ENCODE data around the gene NFIA.
A peak's percentile ranks its signal among the peaks of the same experiment; 100 is the strongest.

The NFIA gene

GRCh38 chr1:61210435-61211154, 128.2 kb downstream of the NFIA start:
- H2AK5ac ChIP-seq (ENCODE audit: low read depth, low read length): no peak overlapping the region
- H3K4ac ChIP-seq (ENCODE audit: low read length): no peak overlapping the region
- no CpG with 5 or more reads among the region's 3 CpGs for WGBS, 2 donors (ENCODE audit: extremely low coverage in 2 of 2, insufficient read length in 2 of 2, insufficient replicate concordance in 1 of 2)
- no peak overlapping the region for H4K91ac ChIP-seq (ENCODE audit: low read depth, low read length, poor library complexity)
- DNase-seq (ENCODE audit: low spot score): no peak
- no peak overlapping the region for H3K14ac ChIP-seq (ENCODE audit: low read length)
- H2BK15ac ChIP-seq (ENCODE audit: low read length): no peak overlapping the region
- no peaks in the 10 kb centered on the region for H3K4me1 ChIP-seq (ENCODE audit: control insufficient read depth in 2 of 2, insufficient read depth in 1 of 2, low read depth in 1 of 2, low read length in 2 of 2)
- no peak overlapping the region for H3K9ac ChIP-seq (ENCODE audit: low read depth, low read length, poor library complexity)
- no peaks in the 10 kb centered on the region for H3K79me1 ChIP-seq (ENCODE audit: low read depth, low read length)
- H2BK5ac ChIP-seq (ENCODE audit: low read length): no peak overlapping the region
- H4K8ac ChIP-seq (ENCODE audit: low read depth, low read length): no peak overlapping the region
- no peak overlapping the region for H3K4me3 ChIP-seq (ENCODE audit: low read length in 2 of 2)
- no peaks in the 10 kb centered on the region for H3K27me3 ChIP-seq (ENCODE audit: control insufficient read depth in 3 of 3, insufficient read depth in 3 of 3, low read depth in 1 of 3, low read length in 3 of 3)
- no peak overlapping the region for H3K18ac ChIP-seq (ENCODE audit: low read length)
- no peak overlapping the region for H2AFZ ChIP-seq (ENCODE audit: low read length)
- H2BK120ac ChIP-seq (ENCODE audit: low read depth, low read length): no peak overlapping the region
- H3K36me3 ChIP-seq (replicated peaks in 1 of 2; ENCODE audit: control insufficient read depth in 2 of 2, insufficient read depth in 2 of 2, low read length in 2 of 2): no peaks in the 10 kb centered on the region
- no peak overlapping the region for H2BK12ac ChIP-seq (ENCODE audit: low read length)
- no peaks in the 10 kb centered on the region for H3K9me3 ChIP-seq (replicated peaks in 1 of 2; ENCODE audit: control insufficient read depth in 2 of 2, insufficient read depth in 1 of 2, low read depth in 1 of 2, low read length in 2 of 2)
- H3K27ac ChIP-seq (replicated peaks; ENCODE audit: low read length): no peak overlapping the region
- H3K4me2 ChIP-seq (ENCODE audit: insufficient read depth, low read length, poor library complexity, severe bottlenecking): no peak overlapping the region
- no peak overlapping the region for H3K23ac ChIP-seq (ENCODE audit: low read depth, low read length, poor library complexity)

GRCh38 chr1:61213245-61214011, 131.1 kb downstream of the NFIA start:
- H3K79me1 ChIP-seq (ENCODE audit: low read depth, low read length): no peaks in the 10 kb centered on the region
- no peak overlapping the region for H2BK120ac ChIP-seq (ENCODE audit: low read depth, low read length)
- H2BK5ac ChIP-seq (ENCODE audit: low read length): no peak overlapping the region
- H3K36me3 ChIP-seq (replicated peaks in 1 of 2; ENCODE audit: control insufficient read depth in 2 of 2, insufficient read depth in 2 of 2, low read length in 2 of 2): no peaks in the 10 kb centered on the region
- no peak overlapping the region for H4K8ac ChIP-seq (ENCODE audit: low read depth, low read length)
- no peaks in the 10 kb centered on the region for H3K9me3 ChIP-seq (replicated peaks in 1 of 2; ENCODE audit: control insufficient read depth in 2 of 2, insufficient read depth in 1 of 2, low read depth in 1 of 2, low read length in 2 of 2)
- no peaks in the 10 kb centered on the region for H3K27me3 ChIP-seq (ENCODE audit: control insufficient read depth in 3 of 3, insufficient read depth in 3 of 3, low read depth in 1 of 3, low read length in 3 of 3)
- peak overlapping the region in 1 of 2 donors; percentile 7 for H3K4me3 ChIP-seq (ENCODE audit: low read length in 2 of 2)
- no peak overlapping the region for H3K9ac ChIP-seq (ENCODE audit: low read depth, low read length, poor library complexity)
- H2BK12ac ChIP-seq (ENCODE audit: low read length): no peak overlapping the region
- H3K4ac ChIP-seq (ENCODE audit: low read length): no peak overlapping the region
- H3K4me2 ChIP-seq (ENCODE audit: insufficient read depth, low read length, poor library complexity, severe bottlenecking): no peak overlapping the region
- no CpG with 5 or more reads among the region's 12 CpGs for WGBS, 2 donors (ENCODE audit: extremely low coverage in 2 of 2, insufficient read length in 2 of 2, insufficient replicate concordance in 1 of 2)
- no peak overlapping the region for H2BK15ac ChIP-seq (ENCODE audit: low read length)
- no peak overlapping the region for H3K14ac ChIP-seq (ENCODE audit: low read length)
- no peaks in the 10 kb centered on the region for H3K4me1 ChIP-seq (ENCODE audit: control insufficient read depth in 2 of 2, insufficient read depth in 1 of 2, low read depth in 1 of 2, low read length in 2 of 2)
- no peak overlapping the region for H3K23ac ChIP-seq (ENCODE audit: low read depth, low read length, poor library complexity)
- no peak overlapping the region for H2AFZ ChIP-seq (ENCODE audit: low read length)
- no peak overlapping the region for H3K27ac ChIP-seq (replicated peaks; ENCODE audit: low read length)
- no peak overlapping the region for H3K18ac ChIP-seq (ENCODE audit: low read length)
- H2AK5ac ChIP-seq (ENCODE audit: low read depth, low read length): no peak overlapping the region
- no peak for DNase-seq (ENCODE audit: low spot score)
- H4K91ac ChIP-seq (ENCODE audit: low read depth, low read length, poor library complexity): no peak overlapping the region

GRCh38 chr1:61215119-61215518, 132.8 kb downstream of the NFIA start:
- no peak overlapping the region for H3K27ac ChIP-seq (replicated peaks; ENCODE audit: low read length)
- no peak overlapping the region for H3K23ac ChIP-seq (ENCODE audit: low read depth, low read length, poor library complexity)
- H3K79me1 ChIP-seq (ENCODE audit: low read depth, low read length): no peaks in the 10 kb centered on the region
- no peak overlapping the region for H2BK15ac ChIP-seq (ENCODE audit: low read length)
- H4K8ac ChIP-seq (ENCODE audit: low read depth, low read length): no peak overlapping the region
- H3K9me3 ChIP-seq (replicated peaks in 1 of 2; ENCODE audit: control insufficient read depth in 2 of 2, insufficient read depth in 1 of 2, low read depth in 1 of 2, low read length in 2 of 2): no peaks in the 10 kb centered on the region
- no peak for DNase-seq (ENCODE audit: low spot score)
- no peak overlapping the region for H3K4me2 ChIP-seq (ENCODE audit: insufficient read depth, low read length, poor library complexity, severe bottlenecking)
- H3K14ac ChIP-seq (ENCODE audit: low read length): no peak overlapping the region
- no peak overlapping the region for H2AFZ ChIP-seq (ENCODE audit: low read length)
- H3K9ac ChIP-seq (ENCODE audit: low read depth, low read length, poor library complexity): no peak overlapping the region
- no peak overlapping the region for H2AK5ac ChIP-seq (ENCODE audit: low read depth, low read length)
- no peak overlapping the region for H2BK5ac ChIP-seq (ENCODE audit: low read length)
- no peak overlapping the region for H3K4ac ChIP-seq (ENCODE audit: low read length)
- no peak overlapping the region for H2BK120ac ChIP-seq (ENCODE audit: low read depth, low read length)
- H3K36me3 ChIP-seq (replicated peaks in 1 of 2; ENCODE audit: control insufficient read depth in 2 of 2, insufficient read depth in 2 of 2, low read length in 2 of 2): no peaks in the 10 kb centered on the region
- H3K4me1 ChIP-seq (ENCODE audit: control insufficient read depth in 2 of 2, insufficient read depth in 1 of 2, low read depth in 1 of 2, low read length in 2 of 2): no peaks in the 10 kb centered on the region
- H3K27me3 ChIP-seq (ENCODE audit: control insufficient read depth in 3 of 3, insufficient read depth in 3 of 3, low read depth in 1 of 3, low read length in 3 of 3): no peaks in the 10 kb centered on the region
- no CpG with 5 or more reads among the region's 2 CpGs for WGBS, 2 donors (ENCODE audit: extremely low coverage in 2 of 2, insufficient read length in 2 of 2, insufficient replicate concordance in 1 of 2)
- H3K4me3 ChIP-seq (ENCODE audit: low read length in 2 of 2): no peak overlapping the region
- no peak overlapping the region for H3K18ac ChIP-seq (ENCODE audit: low read length)
- H2BK12ac ChIP-seq (ENCODE audit: low read length): no peak overlapping the region
- no peak overlapping the region for H4K91ac ChIP-seq (ENCODE audit: low read depth, low read length, poor library complexity)

GRCh38 chr1:61215676-61216289, 133.4 kb downstream of the NFIA start:
- H2AK5ac ChIP-seq (ENCODE audit: low read depth, low read length): no peak overlapping the region
- WGBS, 2 donors (ENCODE audit: extremely low coverage in 2 of 2, insufficient read length in 2 of 2, insufficient replicate concordance in 1 of 2): no CpG with 5 or more reads among the region's 6 CpGs
- H4K91ac ChIP-seq (ENCODE audit: low read depth, low read length, poor library complexity): no peak overlapping the region
- H3K9ac ChIP-seq (ENCODE audit: low read depth, low read length, poor library complexity): no peak overlapping the region
- H3K4me3 ChIP-seq (ENCODE audit: low read length in 2 of 2): no peak overlapping the region
- no peak for DNase-seq (ENCODE audit: low spot score)
- H3K79me1 ChIP-seq (ENCODE audit: low read depth, low read length): no peaks in the 10 kb centered on the region
- no peak overlapping the region for H3K14ac ChIP-seq (ENCODE audit: low read length)
- no peaks in the 10 kb centered on the region for H3K36me3 ChIP-seq (replicated peaks in 1 of 2; ENCODE audit: control insufficient read depth in 2 of 2, insufficient read depth in 2 of 2, low read length in 2 of 2)
- H4K8ac ChIP-seq (ENCODE audit: low read depth, low read length): no peak overlapping the region
- H3K4me1 ChIP-seq (ENCODE audit: control insufficient read depth in 2 of 2, insufficient read depth in 1 of 2, low read depth in 1 of 2, low read length in 2 of 2): no peaks in the 10 kb centered on the region
- H3K4ac ChIP-seq (ENCODE audit: low read length): no peak overlapping the region
- H3K23ac ChIP-seq (ENCODE audit: low read depth, low read length, poor library complexity): no peak overlapping the region
- H2BK12ac ChIP-seq (ENCODE audit: low read length): no peak overlapping the region
- H3K27ac ChIP-seq (replicated peaks; ENCODE audit: low read length): no peak overlapping the region
- no peaks in the 10 kb centered on the region for H3K9me3 ChIP-seq (replicated peaks in 1 of 2; ENCODE audit: control insufficient read depth in 2 of 2, insufficient read depth in 1 of 2, low read depth in 1 of 2, low read length in 2 of 2)
- H2AFZ ChIP-seq (ENCODE audit: low read length): no peak overlapping the region
- H3K18ac ChIP-seq (ENCODE audit: low read length): no peak overlapping the region
- H2BK5ac ChIP-seq (ENCODE audit: low read length): no peak overlapping the region
- H2BK120ac ChIP-seq (ENCODE audit: low read depth, low read length): no peak overlapping the region
- no peaks in the 10 kb centered on the region for H3K27me3 ChIP-seq (ENCODE audit: control insufficient read depth in 3 of 3, insufficient read depth in 3 of 3, low read depth in 1 of 3, low read length in 3 of 3)
- H2BK15ac ChIP-seq (ENCODE audit: low read length): no peak overlapping the region
- no peak overlapping the region for H3K4me2 ChIP-seq (ENCODE audit: insufficient read depth, low read length, poor library complexity, severe bottlenecking)
